Neural crest cell (in vitro differentiated cells): ENCODE measurements around the gene CAV3. TPM values are rescaled to one million over a fixed set of nuclear protein-coding genes. Genes with fewer than 3 reads are reported as not detected.
A peak's percentile ranks its signal among the peaks of the same experiment; 100 is the strongest.

Experiments
- DNase-seq: peaks from one replicate; pipeline ENCODE4 v3.0.0; 2021; ENCODE audit warnings: low read depth, mixed read lengths, low spot score
- H3K27ac Mint-ChIP-seq: one replicate; pipeline ENCODE4 v1.8.0; 2021; ENCODE audit warnings: mild to moderate bottlenecking, mixed read lengths; ENCODE audit not compliant: unreplicated experiment
- H3K27me3 Mint-ChIP-seq: 2 replicates; pipeline ENCODE4 v1.8.0; 2021; ENCODE audit warnings: low read depth, mild to moderate bottlenecking, mixed read lengths
- H3K36me3 Mint-ChIP-seq: 2 replicates; pipeline ENCODE4 v1.8.0; 2021; ENCODE audit warnings: low read depth, mild to moderate bottlenecking, mixed read lengths
- H3K4me1 Mint-ChIP-seq: 2 replicates; pipeline ENCODE4 v1.8.0; 2021; ENCODE audit warnings: mixed read lengths
- H3K4me3 Mint-ChIP-seq: one replicate; pipeline ENCODE4 v1.8.0; 2021; ENCODE audit warnings: mild to moderate bottlenecking, mixed read lengths
- H3K9me3 Mint-ChIP-seq: 2 replicates; pipeline ENCODE4 v1.8.0; 2021; ENCODE audit warnings: mixed read lengths
- total RNA-seq: library from RNA; stranded (reverse); gene quantifications from 2 replicates; pipeline ENCODE4 v1.2.1, GENCODE V29; 2021
- TF ChIP-seq, protein P1 (sequence below): fragments of 200-600 bp; sonication (generic); conservative IDR thresholded peaks from 2 replicates; pipeline ENCODE4 v1.5.0; 2021; ENCODE audit warnings: antibody characterized with exemption, mild to moderate bottlenecking

The CAV3 gene
- total RNA-seq, 1 donor from 2014 or later: not detected

DNA sequence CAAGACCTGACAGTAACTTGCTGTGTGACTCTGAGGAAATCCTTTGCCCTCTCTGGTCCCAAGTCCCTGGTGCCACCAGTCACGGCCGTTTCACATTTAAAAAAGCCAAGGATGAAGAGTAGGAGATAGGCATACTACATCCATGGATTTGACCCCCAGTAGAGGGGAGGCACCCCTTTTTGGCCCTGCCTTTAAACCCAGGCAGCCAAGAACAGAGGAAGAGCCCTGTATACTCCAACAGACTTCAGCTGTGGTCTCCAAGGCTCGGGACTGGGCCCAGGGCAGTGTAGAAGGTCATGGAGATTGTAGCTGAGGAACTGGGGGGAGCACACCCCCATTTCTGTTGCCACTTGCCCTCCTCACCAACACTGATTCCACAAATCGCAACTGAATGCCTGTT lies 3.7 kb downstream of the CAV3 start:
- no peaks in the 10 kb centered on the region for H3K9me3 Mint-ChIP-seq
- no peak overlapping the region for H3K27ac Mint-ChIP-seq
- H3K36me3 Mint-ChIP-seq: no peaks in the 10 kb centered on the region
- peaks cover 16% of the 10 kb centered on the region for H3K4me1 Mint-ChIP-seq
- DNase-seq: no peak
- no peak overlapping the region for H3K4me3 Mint-ChIP-seq
- H3K27me3 Mint-ChIP-seq: no peaks in the 10 kb centered on the region
- TF ChIP-seq, protein P1, sequence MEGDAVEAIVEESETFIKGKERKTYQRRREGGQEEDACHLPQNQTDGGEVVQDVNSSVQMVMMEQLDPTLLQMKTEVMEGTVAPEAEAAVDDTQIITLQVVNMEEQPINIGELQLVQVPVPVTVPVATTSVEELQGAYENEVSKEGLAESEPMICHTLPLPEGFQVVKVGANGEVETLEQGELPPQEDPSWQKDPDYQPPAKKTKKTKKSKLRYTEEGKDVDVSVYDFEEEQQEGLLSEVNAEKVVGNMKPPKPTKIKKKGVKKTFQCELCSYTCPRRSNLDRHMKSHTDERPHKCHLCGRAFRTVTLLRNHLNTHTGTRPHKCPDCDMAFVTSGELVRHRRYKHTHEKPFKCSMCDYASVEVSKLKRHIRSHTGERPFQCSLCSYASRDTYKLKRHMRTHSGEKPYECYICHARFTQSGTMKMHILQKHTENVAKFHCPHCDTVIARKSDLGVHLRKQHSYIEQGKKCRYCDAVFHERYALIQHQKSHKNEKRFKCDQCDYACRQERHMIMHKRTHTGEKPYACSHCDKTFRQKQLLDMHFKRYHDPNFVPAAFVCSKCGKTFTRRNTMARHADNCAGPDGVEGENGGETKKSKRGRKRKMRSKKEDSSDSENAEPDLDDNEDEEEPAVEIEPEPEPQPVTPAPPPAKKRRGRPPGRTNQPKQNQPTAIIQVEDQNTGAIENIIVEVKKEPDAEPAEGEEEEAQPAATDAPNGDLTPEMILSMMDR: no peak

DNA sequence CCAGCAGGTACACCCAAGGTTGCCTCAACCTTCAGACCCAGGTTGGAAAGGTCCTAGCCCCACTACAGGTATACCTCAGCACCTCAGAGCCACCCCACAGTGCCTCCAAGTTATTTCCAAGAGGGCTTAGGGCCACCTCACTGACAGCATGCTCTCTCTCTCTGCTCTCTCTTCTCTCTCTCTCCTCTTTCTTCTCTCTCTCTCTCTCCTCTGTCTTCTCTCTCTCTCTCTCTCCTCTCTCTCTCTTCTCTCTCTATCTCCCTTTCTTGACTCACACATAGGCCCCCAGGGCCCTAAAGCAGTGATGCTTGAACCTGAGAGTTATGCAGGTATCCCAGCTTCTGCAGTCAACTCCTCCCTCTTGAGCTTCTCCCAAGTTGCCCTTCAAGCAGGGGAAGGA lies 4.2 kb downstream of the CAV3 start:
- H3K4me3 Mint-ChIP-seq: no peak overlapping the region
- H3K27me3 Mint-ChIP-seq: no peaks in the 10 kb centered on the region
- no peak for DNase-seq
- H3K36me3 Mint-ChIP-seq: no peaks in the 10 kb centered on the region
- no peaks in the 10 kb centered on the region for H3K9me3 Mint-ChIP-seq
- peaks cover 21% of the 10 kb centered on the region for H3K4me1 Mint-ChIP-seq
- H3K27ac Mint-ChIP-seq: no peak overlapping the region
- TF ChIP-seq, protein P1: no peak

DNA sequence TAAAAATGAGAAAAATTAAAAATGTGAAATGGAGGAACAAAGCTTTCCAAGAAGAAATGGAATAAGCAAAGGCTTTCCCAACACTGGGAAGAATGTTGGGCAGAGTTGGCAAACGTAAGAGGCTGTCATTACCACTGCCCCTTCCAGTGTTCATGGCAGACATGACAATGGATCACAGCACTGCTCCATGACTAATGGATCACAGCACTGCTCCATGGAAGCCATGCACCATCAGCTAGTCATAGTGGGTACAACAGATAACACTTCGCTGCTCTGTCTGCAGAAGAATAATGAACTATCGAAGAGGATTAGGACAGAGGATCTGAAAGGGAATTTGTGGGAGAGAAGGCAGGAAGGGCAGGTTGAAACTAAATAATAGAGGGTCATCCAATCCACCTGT lies 5.0 kb downstream of the CAV3 start:
- Mint-ChIP-seq H3K27me3 (no peaks in the 10 kb centered on the region), H3K36me3 (no peaks in the 10 kb centered on the region), H3K4me3 (no peak overlapping the region), H3K27ac (no peak overlapping the region), H3K9me3 (no peaks in the 10 kb centered on the region), H3K4me1 (peaks cover 23% of the 10 kb centered on the region)
- no peak for DNase-seq
- TF ChIP-seq, protein P1: no peak

DNA sequence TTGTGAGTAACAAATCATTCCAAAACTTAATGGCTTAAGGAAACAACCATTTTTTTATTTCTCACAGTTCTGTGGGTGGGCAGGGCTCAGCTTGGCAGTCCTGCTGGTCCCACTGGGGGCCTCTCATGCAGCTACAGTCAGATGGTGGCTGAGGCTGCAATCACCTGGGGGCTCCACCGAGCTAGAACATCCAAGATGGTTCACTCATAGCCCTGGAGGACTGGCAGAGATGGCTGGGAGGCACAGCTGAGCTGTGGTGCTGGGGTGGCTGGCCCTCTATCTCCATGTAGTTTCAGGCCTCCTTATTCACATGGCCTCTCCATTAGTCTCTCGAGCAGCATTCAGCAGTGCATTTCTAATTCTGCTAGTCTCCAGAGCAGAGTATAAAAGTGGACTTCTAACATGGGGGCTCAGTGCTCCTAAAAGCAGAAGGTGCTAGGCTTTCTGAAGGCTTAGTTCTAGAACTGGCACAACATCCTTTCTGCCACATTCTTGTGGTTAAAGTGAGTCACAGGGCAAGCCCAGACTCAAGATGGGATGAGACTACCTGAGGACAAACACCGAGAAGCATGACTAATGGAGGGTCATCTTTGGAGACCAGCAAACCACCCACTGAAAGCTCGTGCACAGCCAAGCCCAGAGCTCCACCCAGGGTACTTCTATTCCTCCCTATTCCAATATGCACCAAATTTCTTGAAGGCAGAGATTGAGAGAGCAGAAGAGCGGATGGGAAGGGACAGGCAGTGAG lies 6.3 kb downstream of the CAV3 start:
- no peak for DNase-seq
- no peak overlapping the region for H3K4me3 Mint-ChIP-seq
- no peaks in the 10 kb centered on the region for H3K27me3 Mint-ChIP-seq
- TF ChIP-seq, protein P1: no peak
- H3K4me1 Mint-ChIP-seq: peaks cover 21% of the 10 kb centered on the region
- H3K36me3 Mint-ChIP-seq: no peaks in the 10 kb centered on the region
- H3K9me3 Mint-ChIP-seq: no peaks in the 10 kb centered on the region
- H3K27ac Mint-ChIP-seq: peak overlapping the region; percentile 44

DNA sequence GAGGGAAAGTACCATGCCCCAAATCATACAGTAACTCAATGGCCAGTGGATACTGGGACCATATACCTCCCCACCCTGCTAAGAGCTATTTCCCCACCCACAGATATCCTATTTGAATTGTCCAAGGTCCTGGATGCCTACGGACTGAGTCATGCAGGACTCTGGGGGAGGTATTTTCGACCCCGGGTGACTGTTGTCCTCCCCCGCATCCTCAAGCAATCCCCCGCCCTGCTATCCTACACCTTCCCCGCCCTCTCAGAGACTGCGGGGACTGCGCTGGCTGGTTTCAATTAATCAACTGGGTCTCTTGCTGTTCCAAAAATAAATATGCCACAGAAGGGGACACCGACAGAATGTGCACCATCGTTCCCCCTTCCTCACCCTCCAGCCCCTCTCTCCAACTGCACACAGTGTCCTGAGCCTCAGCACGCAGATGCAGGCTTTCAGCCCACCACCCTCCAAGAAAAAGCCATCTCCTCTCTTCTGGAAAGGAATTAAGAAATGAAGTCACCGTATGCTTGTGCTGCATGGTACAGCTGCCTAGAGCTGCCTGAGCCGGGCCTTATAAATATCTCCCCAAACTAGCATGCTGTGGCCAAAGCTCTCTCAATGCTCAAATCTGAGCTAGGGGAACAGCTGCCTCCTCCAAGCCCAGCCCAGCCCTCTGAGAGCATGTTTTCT lies 8.1 kb downstream of the CAV3 start:
- Mint-ChIP-seq H3K27ac (no peak overlapping the region), H3K36me3 (no peaks in the 10 kb centered on the region), H3K9me3 (no peaks in the 10 kb centered on the region), H3K4me1 (peaks cover 21% of the 10 kb centered on the region), H3K27me3 (no peaks in the 10 kb centered on the region), H3K4me3 (peak overlapping the region; percentile 5)
- DNase-seq: no peak
- TF ChIP-seq, protein P1: no peak
